Keratinocyte (primary cell): ENCODE results near the gene LGI4. TPM values are rescaled to one million over a fixed set of nuclear protein-coding genes. Genes with fewer than 3 reads are reported as not detected.

ENCODE experiments used
- DNase-seq: peaks from one replicate; pipeline ENCODE4 v3.0.0-alpha.2; 2011; ENCODE audit warnings: low read depth, missing footprints, low spot score
- FAIRE-seq: peaks from 2 replicates; lab custom pipeline; 2011; peaks lifted over from hg19 to GRCh38; lab: Jason Lieb, UNC
- H2AFZ ChIP-seq: 2 replicates; pipeline ENCODE4 v1.6.0; 2012; ENCODE audit warnings: low read length, control low read depth, inconsistent platforms; ENCODE audit not compliant: control insufficient read depth
- H3K27ac ChIP-seq: 2 replicates; pipeline ENCODE4 v1.5.1; 2011; ENCODE audit warnings: low read length; ENCODE audit not compliant: control insufficient read depth, insufficient read depth
- H3K27me3 ChIP-seq: 3 replicates; pipeline ENCODE4 v1.6.0; 2011; ENCODE audit warnings: low read length; ENCODE audit not compliant: control insufficient read depth, insufficient read depth; ENCODE audit errors: extremely low read depth
- H3K36me3 ChIP-seq, 2 experiments: 2 replicates in 1 of 2; 3 replicates in 1 of 2; pipeline ENCODE4 v1.5.1; 2011; ENCODE audit warnings: low read length in 2 of 2, mild to moderate bottlenecking in 1 of 2; ENCODE audit not compliant: control insufficient read depth in 2 of 2, insufficient read depth in 2 of 2; ENCODE audit errors: extremely low read depth in 1 of 2
- H3K4me1 ChIP-seq: 3 replicates; pipeline ENCODE4 v1.5.1; 2011; ENCODE audit warnings: low read length; ENCODE audit not compliant: control insufficient read depth, insufficient read depth; ENCODE audit errors: extremely low read depth
- H3K4me2 ChIP-seq: 3 replicates; pipeline ENCODE4 v1.6.0; 2011; ENCODE audit warnings: low read depth, low read length; ENCODE audit not compliant: control insufficient read depth, insufficient read depth; ENCODE audit errors: extremely low read depth
- H3K4me3 ChIP-seq, 3 experiments: fragments of 200-600 bp in 1 of 3; sonication (generic) in 1 of 3; 2 replicates in 2 of 3; 3 replicates in 1 of 3; pipeline ENCODE4 v1.5.1; 2011 to 2016; ENCODE audit warnings: low read length in 3 of 3, mild to moderate bottlenecking in 3 of 3, control low read depth in 2 of 3, inconsistent platforms in 1 of 3, low read depth in 1 of 3, mixed read lengths in 1 of 3, mixed run types in 1 of 3, moderate library complexity in 1 of 3; ENCODE audit not compliant: control insufficient read depth in 2 of 3, insufficient read depth in 2 of 3; ENCODE audit errors: extremely low read depth in 1 of 3
- H3K79me2 ChIP-seq: 2 replicates; pipeline ENCODE4 v1.6.0; 2012; ENCODE audit warnings: low read length; ENCODE audit not compliant: control insufficient read depth, insufficient read depth
- H3K9ac ChIP-seq: 3 replicates; pipeline ENCODE4 v1.6.0; 2011; ENCODE audit warnings: low read length; ENCODE audit not compliant: control insufficient read depth, insufficient read depth; ENCODE audit errors: extremely low read depth
- H3K9me1 ChIP-seq: 3 replicates; pipeline ENCODE4 v1.6.0; 2011; ENCODE audit warnings: low read length; ENCODE audit not compliant: control insufficient read depth, insufficient read depth; ENCODE audit errors: extremely low read depth
- H3K9me3 ChIP-seq: 2 replicates; pipeline ENCODE4 v1.5.1; 2012; ENCODE audit warnings: low read depth, low read length; ENCODE audit not compliant: control insufficient read depth
- H4K20me1 ChIP-seq: 3 replicates; pipeline ENCODE4 v1.6.0; 2011; ENCODE audit warnings: low read length; ENCODE audit not compliant: control insufficient read depth, insufficient read depth; ENCODE audit errors: extremely low read depth
- CTCF ChIP-seq, 3 experiments: IDR thresholded peaks in 1 of 3; conservative IDR thresholded peaks in 1 of 3; optimal IDR thresholded peaks in 1 of 3; 2 replicates in 2 of 3; 3 replicates in 1 of 3; pipeline versions ENCODE3 to v1.5.1; 2011; ENCODE audit warnings: low read length in 3 of 3, mild to moderate bottlenecking in 3 of 3, moderate library complexity in 2 of 3, control low read depth in 1 of 3, inconsistent platforms in 1 of 3; ENCODE audit not compliant: insufficient read depth in 2 of 3; ENCODE audit errors: extremely low read depth in 1 of 3
- EZH2 ChIP-seq: IDR thresholded peaks from one replicate; pipeline ENCODE4 v1.6.1; 2012; ENCODE audit warnings: inconsistent platforms, mild to moderate bottlenecking, low read length, moderate library complexity
- dilution Hi-C: fragments of 300-500 bp; cut with MboI; formaldehyde crosslinking; loops from one replicate; pipeline ENCODE4 v1.7.0; 2020; ENCODE audit warnings: low sequenced_read_pairs; ENCODE audit not compliant: extremely low pct_ligation_motif_present
- polyA plus RNA-seq, 5 experiments: library from polyadenylated mRNA; depleted of rRNA in 3 of 5; stranded (reverse) in 3 of 5; stranded (forward) in 1 of 5; unstranded in 1 of 5; fragments of >200 nt; gene quantifications; 1 replicate in 1 of 5; 2 replicates in 3 of 5; 3 replicates in 1 of 5; pipeline versions ENCODE4 v1.2.1 to v1.2.3, GENCODE V29; 2011 to 2012; ENCODE audit warnings: missing spikeins in 2 of 5, low read depth in 1 of 5, low replicate concordance in 1 of 5

Gene LGI4
- polyA plus RNA-seq, 1 donor (not counting 4 experiments of a cell fraction or from before 2014, with no cell fraction given): 0.01 TPM

GRCh38 chr19:35181387-35181786, 46.5 kb upstream of the LGI4 start:
- no peaks in the 10 kb centered on the region for H3K27me3 ChIP-seq
- H2AFZ ChIP-seq: no peak overlapping the region
- no peak overlapping the region for H3K4me3 ChIP-seq
- FAIRE-seq (no peak), DNase-seq (no peak)
- no peaks in the 10 kb centered on the region for H3K9me3 ChIP-seq
- no peaks in the 10 kb centered on the region for H3K4me1 ChIP-seq
- no peaks in the 10 kb centered on the region for H3K79me2 ChIP-seq
- H3K9ac ChIP-seq: no peak overlapping the region
- TF ChIP-seq EZH2 (no peak), CTCF (optimal IDR thresholded peaks at IDR 0.05 in 1 of 3, IDR thresholded peaks at IDR 0.05 in 1 of 3, conservative IDR thresholded peaks at IDR 0.05 in 1 of 3; ENCODE audit: extremely low read depth in 1 of 3, insufficient read depth in 2 of 3, low read length in 3 of 3) (no peak)
- no peak overlapping the region for H3K27ac ChIP-seq
- no peaks in the 10 kb centered on the region for H4K20me1 ChIP-seq
- no peaks in the 10 kb centered on the region for H3K36me3 ChIP-seq
- dilution Hi-C loops: no loop called here
- H3K9me1 ChIP-seq: no peaks in the 10 kb centered on the region
- no peak overlapping the region for H3K4me2 ChIP-seq

GRCh38 chr19:35179830-35180229, 45.0 kb upstream of the LGI4 start:
- TF ChIP-seq CTCF (optimal IDR thresholded peaks at IDR 0.05 in 1 of 3, IDR thresholded peaks at IDR 0.05 in 1 of 3, conservative IDR thresholded peaks at IDR 0.05 in 1 of 3; ENCODE audit: extremely low read depth in 1 of 3, insufficient read depth in 2 of 3, low read length in 3 of 3): no peak
- no peak for TF ChIP-seq EZH2
- H3K36me3 ChIP-seq: no peaks in the 10 kb centered on the region
- dilution Hi-C loops: no loop called here
- no peak overlapping the region for H3K9ac ChIP-seq
- no peak overlapping the region for H3K27ac ChIP-seq
- H3K27me3 ChIP-seq: no peaks in the 10 kb centered on the region
- H3K4me2 ChIP-seq: no peak overlapping the region
- H3K4me3 ChIP-seq: no peak overlapping the region
- no peaks in the 10 kb centered on the region for H4K20me1 ChIP-seq
- peaks cover 8% of the 10 kb centered on the region for H3K4me1 ChIP-seq
- DNase-seq: no peak
- H2AFZ ChIP-seq: no peak overlapping the region
- no peak for FAIRE-seq
- no peaks in the 10 kb centered on the region for H3K79me2 ChIP-seq
- H3K9me1 ChIP-seq: no peaks in the 10 kb centered on the region
- H3K9me3 ChIP-seq: no peaks in the 10 kb centered on the region
